Adrenal gland (tissue), 12 donors: ENCODE results near the gene TAF4. TPM values are rescaled to one million over a fixed set of nuclear protein-coding genes. Genes with fewer than 3 reads are reported as not detected.

Experiments used
- DNase-seq, 7 donors: peaks; one replicate each; pipeline ENCODE4 v3.0.0-alpha.2; 2019 to 2020
- H3K27ac ChIP-seq, 5 donors: fragments of 200-600 bp; sonication (generic) in 4 of 5; 1 replicate in 3 of 5; 2 replicates in 2 of 5; pipeline versions ENCODE4 v1.5.1 to v1.8.0; 2016 to 2020; ENCODE audit warnings: mild to moderate bottlenecking in 1 of 5
- H3K27me3 ChIP-seq: fragments of 200-600 bp; 2 replicates; pipeline ENCODE4 v1.8.0; 2021
- H3K36me3 ChIP-seq, 2 donors: fragments of 200-600 bp; replicated peaks in 1 of 2; 1 replicate in 1 of 2; 2 replicates in 1 of 2; pipeline versions ENCODE4 v1.5.1 to v1.8.0; 2018 to 2022
- H3K4me1 ChIP-seq, 2 donors: fragments of 200-600 bp; replicated peaks in 1 of 2; 1 replicate in 1 of 2; 2 replicates in 1 of 2; pipeline versions ENCODE4 v1.5.1 to v1.8.0; 2018 to 2021
- H3K4me3 ChIP-seq, 4 donors: fragments of 200-600 bp; sonication (generic) in 3 of 4; one replicate each; pipeline ENCODE4 v1.5.1; 2016 to 2018
- H3K9me3 ChIP-seq, 3 donors: fragments of 200-600 bp; sonication (generic) in 1 of 3; replicated peaks in 1 of 3; 1 replicate in 2 of 3; 2 replicates in 1 of 3; pipeline versions ENCODE4 v1.5.1 to v1.8.0; 2016 to 2021
- POLR2A ChIP-seq, 2 donors: fragments of 450-650 bp; IDR thresholded peaks; one replicate each; pipeline ENCODE4 v1.6.1; 2017; ENCODE audit warnings: antibody characterized with exemption in 2 of 2, mild to moderate bottlenecking in 2 of 2, moderate library complexity in 1 of 2
- WGBS, 4 donors: extraction: QIAGEN DNeasy Blood & Tissue Kit in 2 of 4; methylation state at CpG; one replicate each; pipeline versions ENCODE4 v1.1.5 to v1.1.7; 2013 to 2017; 5-methylcytosine and 5-hydroxymethylcytosine counted together
- intact Hi-C, 2 donors: fragments of 100-400 bp; cut with DNase I; formaldehyde crosslinking; loops; one replicate each; pipeline versions ENCODE4 v1.14.1 to v1.15.0; 2022 to 2023
- polyA plus RNA-seq, 3 donors: library from polyadenylated mRNA; stranded (reverse); fragments of 200-250 nt in 2 of 3; fragments of 350-450 nt in 1 of 3; fragmentation: Illumina TruSeq in 1 of 3; extraction: RNeasy Lipid Tissue Mini Kit (QIAGEN cat#74804) in 1 of 3; gene quantifications; one replicate each; pipeline ENCODE4 v1.2.3, GENCODE V29; 2013 to 2014
- total RNA-seq, 9 donors: library from RNA; depleted of rRNA in 4 of 9; stranded (reverse); fragments of >200 nt in 4 of 9; fragments of 120-200 nt in 1 of 9; fragmentation: NEBNext Ultra II Directional in 1 of 9; extraction: Animal tissue kit (Norgen Biotek cat#: 25700) in 1 of 9; gene quantifications; one replicate each; pipeline versions ENCODE4 v1.1.0 to v1.2.4, GENCODE V29; 2013 to 2023
- TF ChIP-seq, protein P1 (sequence below), 6 experiments: fragments of 450-650 bp in 4 of 6; fragments of 200-600 bp in 2 of 6; sonication (generic) in 1 of 6; IDR thresholded peaks; 1 replicate in 5 of 6; 2 replicates in 1 of 6; pipeline versions ENCODE4 v1.5.1 to v1.8.0; 2016 to 2021; ENCODE audit warnings: antibody characterized with exemption in 6 of 6, mild to moderate bottlenecking in 2 of 6, moderate library complexity in 1 of 6
- donor health status: healthy with polysubstance abuse.
- donor health status: Bipolar disorder and iron deficiency.
- donor health status: DM: yes; HTN: yes; CAD: no.
- donor health status: DM: no; HTN: no; CAD: no.
- donor health status: DM: no; HTN: no; CAD: no.
- donor health status: DM: yes; HTN: yes; CAD: no.

TAF4 gene
- total and polyA plus RNA-seq, 12 donors, result 5.2 to 30.9 (median 14.8) TPM

DNA sequence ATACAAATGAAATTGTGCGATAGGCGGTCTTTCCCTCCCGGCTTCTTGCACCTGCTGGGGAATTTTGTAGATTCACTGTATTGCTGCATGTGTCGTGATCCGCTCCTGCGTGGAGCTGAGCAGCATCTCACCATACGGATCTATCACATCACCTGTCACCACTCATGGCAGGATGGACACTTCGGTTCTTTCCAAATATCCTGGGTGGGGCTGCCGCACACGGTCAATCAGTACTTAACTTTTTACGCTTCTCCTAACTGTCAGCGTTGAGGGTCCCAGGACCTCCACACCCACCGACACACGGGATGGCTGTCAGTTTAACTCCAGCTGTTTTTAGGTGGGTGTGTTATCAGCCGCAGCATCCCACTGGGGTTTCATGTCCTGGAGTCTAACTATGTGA, 19.2 kb downstream of the TAF4 start:
- Histone ChIP-seq H3K27ac (no peak overlapping the region), H3K27me3 (no peaks in the 10 kb centered on the region), H3K4me3 (no peak overlapping the region), H3K9me3 (no peaks in the 10 kb centered on the region), H3K36me3 (no peaks in the 10 kb centered on the region), H3K4me1 (peaks cover 19 to 31% of the 10 kb centered on the region in 2 donors)
- no peak for TF ChIP-seq POLR2A (IDR thresholded peaks at IDR 0.05)
- TF ChIP-seq, protein P1, sequence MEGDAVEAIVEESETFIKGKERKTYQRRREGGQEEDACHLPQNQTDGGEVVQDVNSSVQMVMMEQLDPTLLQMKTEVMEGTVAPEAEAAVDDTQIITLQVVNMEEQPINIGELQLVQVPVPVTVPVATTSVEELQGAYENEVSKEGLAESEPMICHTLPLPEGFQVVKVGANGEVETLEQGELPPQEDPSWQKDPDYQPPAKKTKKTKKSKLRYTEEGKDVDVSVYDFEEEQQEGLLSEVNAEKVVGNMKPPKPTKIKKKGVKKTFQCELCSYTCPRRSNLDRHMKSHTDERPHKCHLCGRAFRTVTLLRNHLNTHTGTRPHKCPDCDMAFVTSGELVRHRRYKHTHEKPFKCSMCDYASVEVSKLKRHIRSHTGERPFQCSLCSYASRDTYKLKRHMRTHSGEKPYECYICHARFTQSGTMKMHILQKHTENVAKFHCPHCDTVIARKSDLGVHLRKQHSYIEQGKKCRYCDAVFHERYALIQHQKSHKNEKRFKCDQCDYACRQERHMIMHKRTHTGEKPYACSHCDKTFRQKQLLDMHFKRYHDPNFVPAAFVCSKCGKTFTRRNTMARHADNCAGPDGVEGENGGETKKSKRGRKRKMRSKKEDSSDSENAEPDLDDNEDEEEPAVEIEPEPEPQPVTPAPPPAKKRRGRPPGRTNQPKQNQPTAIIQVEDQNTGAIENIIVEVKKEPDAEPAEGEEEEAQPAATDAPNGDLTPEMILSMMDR (IDR thresholded peaks at IDR 0.05), result no peak
- intact Hi-C loops, result no loop called here
- 94 to 99% (median 96%) methylated on average over 13 to 15 of the region's 15 CpGs for WGBS, 4 donors
- DNase-seq, result no peak

DNA sequence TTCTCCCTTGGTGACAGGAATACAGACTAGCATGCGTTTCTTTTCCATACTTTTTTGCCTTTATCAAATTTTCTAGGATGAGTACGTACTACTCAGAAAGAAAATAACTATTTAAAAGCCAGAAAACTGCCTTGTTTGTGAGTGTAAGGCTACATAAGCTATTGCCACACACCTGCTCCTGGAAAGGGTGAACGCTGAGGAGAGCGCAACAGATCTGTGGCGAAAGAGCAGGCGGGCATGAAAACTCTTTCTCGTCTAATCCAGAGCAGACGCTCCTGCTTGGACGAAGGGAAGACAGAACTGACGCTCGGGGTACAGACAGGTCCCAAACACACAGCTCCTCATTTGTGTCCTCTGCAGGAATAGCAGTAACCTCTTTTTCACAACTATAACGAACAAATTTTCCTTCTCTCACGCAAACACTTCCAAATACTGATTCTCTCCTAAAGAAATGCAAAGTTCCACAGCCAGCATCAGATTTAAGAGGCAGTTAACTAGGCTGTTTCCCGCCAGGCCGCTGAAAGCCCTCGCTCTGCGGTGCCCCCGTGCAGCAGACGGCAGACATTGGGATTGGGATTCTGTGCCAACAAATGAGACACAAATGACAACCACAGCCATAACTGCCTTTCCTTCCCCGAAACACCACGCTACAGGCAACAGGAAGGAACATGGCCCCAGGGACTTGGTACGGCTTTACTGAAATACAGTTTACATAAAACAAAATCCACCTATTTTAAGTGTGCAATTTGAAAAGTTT, 20.0 kb downstream of the TAF4 start:
- intact Hi-C loops, result no loop called here
- no peak for TF ChIP-seq POLR2A (IDR thresholded peaks at IDR 0.05)
- TF ChIP-seq, protein P1 (IDR thresholded peaks at IDR 0.05), result no peak

DNA sequence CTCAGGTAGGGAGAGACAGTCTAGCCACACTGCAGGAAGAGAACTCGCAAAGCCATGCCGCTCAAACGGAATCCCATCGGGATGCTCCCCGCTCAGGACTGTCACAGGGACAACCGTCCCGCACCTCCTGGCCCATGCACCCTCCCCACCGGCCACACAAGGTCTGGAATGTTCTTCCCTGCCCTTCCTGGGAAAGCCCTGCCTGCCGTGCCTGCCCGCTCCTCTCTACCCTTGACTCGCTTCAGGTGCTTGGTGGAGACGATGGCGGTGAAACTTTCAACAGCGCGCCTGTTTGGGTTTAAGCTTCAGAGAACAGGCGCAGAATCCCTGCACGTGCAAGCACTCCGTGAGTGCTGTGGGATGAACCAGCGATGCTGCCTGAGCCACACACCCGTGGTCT, 20.6 kb downstream of the TAF4 start:
- TF ChIP-seq, protein P1 (IDR thresholded peaks at IDR 0.05), result no peak
- TF ChIP-seq POLR2A (IDR thresholded peaks at IDR 0.05), result no peak
- H3K27ac ChIP-seq, result no peak overlapping the region
- H3K4me1 ChIP-seq, result peaks cover 19 to 31% of the 10 kb centered on the region in 2 donors
- no peak for DNase-seq
- intact Hi-C loops, result no loop called here
- no peaks in the 10 kb centered on the region for H3K27me3 ChIP-seq
- no peaks in the 10 kb centered on the region for H3K36me3 ChIP-seq
- 93 to 95% (median 94%) methylated on average over 20 of the region's 20 CpGs for WGBS, 4 donors
- no peak overlapping the region for H3K4me3 ChIP-seq
- no peaks in the 10 kb centered on the region for H3K9me3 ChIP-seq

More for the DNA sequence above, 20.0 kb downstream of the TAF4 start:
- H3K9me3 ChIP-seq, result no peaks in the 10 kb centered on the region
- peaks cover 19 to 31% of the 10 kb centered on the region in 2 donors for H3K4me1 ChIP-seq
- H3K4me3 ChIP-seq, result no peak overlapping the region
- no peaks in the 10 kb centered on the region for H3K36me3 ChIP-seq
- DNase-seq, result no peak
- H3K27me3 ChIP-seq, result no peaks in the 10 kb centered on the region
- 86 to 92% (median 87%) methylated on average over 22 of the region's 22 CpGs for WGBS, 4 donors
- no peak overlapping the region for H3K27ac ChIP-seq

DNA sequence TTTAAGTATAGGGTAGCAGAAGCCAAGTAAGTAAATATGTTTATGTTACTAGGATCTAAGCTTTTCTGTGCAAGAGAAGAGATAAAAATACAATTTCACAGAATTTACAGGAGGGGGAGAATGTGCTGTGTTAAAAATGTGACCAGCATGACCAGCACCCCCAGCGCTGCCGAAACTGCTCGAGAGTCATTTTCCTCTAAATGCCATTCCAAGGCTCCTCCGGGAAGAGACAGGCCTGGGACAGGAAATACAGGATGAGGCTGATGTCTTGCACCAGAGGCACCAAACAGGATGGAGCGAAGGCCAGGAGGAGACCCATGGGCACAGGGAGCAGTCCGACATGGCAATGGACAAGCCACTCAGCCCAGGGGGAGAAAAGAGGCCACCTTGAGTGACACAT, 21.1 kb downstream of the TAF4 start:
- no peaks in the 10 kb centered on the region for H3K9me3 ChIP-seq
- no peak for TF ChIP-seq POLR2A (IDR thresholded peaks at IDR 0.05)
- TF ChIP-seq, protein P1 (IDR thresholded peaks at IDR 0.05), result no peak
- no peaks in the 10 kb centered on the region for H3K36me3 ChIP-seq
- H3K4me1 ChIP-seq, result peaks cover 19 to 31% of the 10 kb centered on the region in 2 donors
- intact Hi-C loops, result no loop called here
- H3K27me3 ChIP-seq, result no peaks in the 10 kb centered on the region
- no peak for DNase-seq
- peak overlapping the region in 3 of 5 donors; percentile 7 to 22 (median 17) for H3K27ac ChIP-seq
- H3K4me3 ChIP-seq, result no peak overlapping the region
- 40 to 58% (median 46%) methylated on average over 5 to 6 of the region's 6 CpGs for WGBS, 4 donors
